HG02610 (cell line): ENCODE data around the gene COG7.
"Not testable (repeated sequence)": the region's sequence is repeated elsewhere in the genome, so short reads cannot be mapped to it uniquely, and the experiment has no call there.

Experiments used
- ATAC-seq: cut with Tn5 transposase; IDR thresholded peaks from one replicate; pipeline ENCODE4 v1.9.1; 2021; ENCODE audit warnings: mild to moderate bottlenecking, moderate library complexity; ENCODE audit not compliant: unreplicated experiment

Gene COG7

DNA sequence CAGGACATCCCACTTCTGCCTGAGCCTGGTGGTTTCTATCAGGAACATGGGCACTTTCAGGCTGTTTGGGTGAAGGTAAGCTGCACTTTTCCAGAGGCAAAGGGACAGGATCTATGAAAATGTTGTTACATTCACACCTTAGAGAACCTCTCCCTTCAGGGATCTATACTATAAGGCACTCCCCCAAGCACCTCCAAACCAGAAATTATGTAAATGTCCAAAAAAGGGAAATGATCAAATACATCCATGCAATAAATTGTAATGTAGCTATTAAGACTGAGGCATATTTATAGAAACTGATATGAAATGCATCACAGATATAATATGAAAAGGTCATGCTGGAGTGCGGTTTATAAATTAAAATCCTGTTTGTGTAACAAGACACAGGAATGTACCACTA lies 23.3 kb upstream of the COG7 start:
- ATAC-seq, result no peak

DNA sequence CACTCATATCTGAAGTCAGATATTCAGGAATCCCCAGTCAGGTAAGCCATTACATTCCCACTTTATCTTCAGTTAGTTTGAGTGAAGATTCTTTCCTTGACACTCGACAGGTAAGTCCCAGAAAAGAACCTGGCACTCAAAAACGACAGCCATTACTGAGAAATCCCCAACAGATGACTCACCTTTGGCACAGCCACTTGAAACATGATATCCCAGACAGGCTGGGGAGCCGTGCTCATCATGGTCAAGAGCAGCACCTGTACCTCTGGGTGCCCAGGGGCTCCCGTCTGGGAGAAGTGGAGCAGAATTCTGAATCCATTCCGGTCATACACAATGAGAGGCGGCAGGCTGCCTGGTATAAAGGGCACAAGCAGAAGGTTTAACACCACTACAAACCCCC lies 16.8 kb upstream of the COG7 start:
- ATAC-seq, result no peak

- ATAC-seq, result no peak
These were observed 13.3 kb upstream of the COG7 start for GRCh38 chr16:23466162-23466885.

GRCh38 chr16:23465179-23465578 lies 12.2 kb upstream of the COG7 start:
- no peak for ATAC-seq

- ATAC-seq, result no peak
These were observed 11.2 kb upstream of the COG7 start for GRCh38 chr16:23464196-23464595.

DNA sequence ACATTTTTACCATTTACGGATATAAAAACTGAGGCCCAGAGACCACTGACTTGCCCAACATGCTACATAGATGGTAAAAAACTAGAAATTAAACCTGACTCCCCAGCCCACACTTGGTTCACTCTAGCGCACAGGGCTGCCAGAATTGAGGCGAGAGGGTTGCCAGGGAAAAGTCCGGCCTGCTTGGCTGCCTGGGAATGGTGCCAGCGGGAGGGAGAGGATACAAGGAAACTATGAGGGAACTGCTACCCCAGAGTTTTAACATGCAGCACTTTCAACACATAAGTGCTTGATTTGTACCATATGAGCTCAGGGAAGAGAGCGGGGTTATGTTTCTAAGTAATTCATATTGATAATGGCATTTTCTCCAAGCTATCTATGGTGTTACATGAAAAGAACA lies 10.0 kb upstream of the COG7 start:
- not testable (repeated sequence) for ATAC-seq

GRCh38 chr16:23453338-23454052 lies 506 bp upstream of the COG7 start:
- ATAC-seq, result no peak

DNA sequence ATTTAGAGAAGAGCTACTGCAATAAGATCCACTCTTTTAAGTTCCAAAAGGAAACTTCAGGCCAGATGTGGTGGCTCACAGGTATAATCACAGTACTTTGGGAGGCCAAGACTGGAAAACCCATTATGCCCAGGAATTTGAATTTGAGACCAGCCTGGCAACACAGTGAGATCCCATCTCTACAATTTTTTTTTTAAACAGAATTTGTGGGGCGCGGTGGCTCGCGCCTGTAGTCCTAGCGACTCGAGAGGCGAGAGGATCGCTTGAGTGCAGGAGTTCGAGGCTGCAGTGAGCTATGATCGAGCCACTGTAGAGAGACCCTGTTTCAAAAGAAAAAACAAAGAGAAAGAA lies 793 bp downstream of the COG7 start:
- ATAC-seq, result no peak

- no peak for ATAC-seq
These were observed 4.6 kb downstream of the COG7 start for GRCh38 chr16:23448392-23448791.

DNA sequence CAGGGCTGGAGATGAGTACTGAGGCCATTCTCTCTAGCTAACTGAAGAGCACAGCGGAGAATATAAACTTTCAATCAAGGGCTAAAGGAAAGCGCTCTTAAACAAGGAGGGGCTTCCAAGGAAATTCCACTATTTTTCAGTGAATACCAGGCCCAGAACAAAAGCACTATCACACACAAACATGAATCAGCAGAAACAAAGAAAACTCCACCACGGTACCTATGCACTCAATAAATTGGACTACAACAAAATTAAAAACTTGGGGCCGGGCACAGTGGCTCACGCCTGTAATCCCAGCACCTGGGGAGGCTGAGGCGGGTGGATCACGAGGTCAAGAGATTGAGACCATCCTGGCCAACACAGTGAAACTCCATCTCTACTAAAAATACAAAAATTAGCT lies 15.4 kb downstream of the COG7 start:
- ATAC-seq, result not testable (repeated sequence)

DNA sequence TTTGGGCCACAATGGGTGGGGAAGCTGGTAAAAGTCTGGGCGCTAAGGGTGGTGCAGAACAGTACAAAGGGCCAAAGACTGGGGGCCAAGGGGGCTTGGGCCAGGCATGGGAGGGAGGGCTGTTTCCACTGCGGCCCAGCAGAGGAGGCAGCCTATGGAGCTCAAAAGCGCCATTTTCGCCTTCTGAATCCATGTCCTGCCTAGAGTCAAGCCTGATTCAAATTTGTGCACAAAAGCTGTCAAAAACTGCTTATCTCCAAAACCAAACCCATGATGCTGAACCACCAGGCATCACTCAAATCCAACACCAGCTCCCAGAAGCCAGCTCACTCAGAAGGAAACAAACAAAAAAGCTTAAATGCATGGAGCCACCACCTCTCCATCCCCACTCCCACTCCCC lies 16.0 kb downstream of the COG7 start:
- ATAC-seq, result no peak

- ATAC-seq, result peak; percentile 64
These were observed 17.5 kb downstream of the COG7 start for GRCh38 chr16:23435500-23435899.

GRCh38 chr16:23434380-23434779 lies 18.6 kb downstream of the COG7 start:
- ATAC-seq, result no peak

- ATAC-seq, result no peak
These were observed 19.6 kb downstream of the COG7 start for GRCh38 chr16:23433261-23433920.

DNA sequence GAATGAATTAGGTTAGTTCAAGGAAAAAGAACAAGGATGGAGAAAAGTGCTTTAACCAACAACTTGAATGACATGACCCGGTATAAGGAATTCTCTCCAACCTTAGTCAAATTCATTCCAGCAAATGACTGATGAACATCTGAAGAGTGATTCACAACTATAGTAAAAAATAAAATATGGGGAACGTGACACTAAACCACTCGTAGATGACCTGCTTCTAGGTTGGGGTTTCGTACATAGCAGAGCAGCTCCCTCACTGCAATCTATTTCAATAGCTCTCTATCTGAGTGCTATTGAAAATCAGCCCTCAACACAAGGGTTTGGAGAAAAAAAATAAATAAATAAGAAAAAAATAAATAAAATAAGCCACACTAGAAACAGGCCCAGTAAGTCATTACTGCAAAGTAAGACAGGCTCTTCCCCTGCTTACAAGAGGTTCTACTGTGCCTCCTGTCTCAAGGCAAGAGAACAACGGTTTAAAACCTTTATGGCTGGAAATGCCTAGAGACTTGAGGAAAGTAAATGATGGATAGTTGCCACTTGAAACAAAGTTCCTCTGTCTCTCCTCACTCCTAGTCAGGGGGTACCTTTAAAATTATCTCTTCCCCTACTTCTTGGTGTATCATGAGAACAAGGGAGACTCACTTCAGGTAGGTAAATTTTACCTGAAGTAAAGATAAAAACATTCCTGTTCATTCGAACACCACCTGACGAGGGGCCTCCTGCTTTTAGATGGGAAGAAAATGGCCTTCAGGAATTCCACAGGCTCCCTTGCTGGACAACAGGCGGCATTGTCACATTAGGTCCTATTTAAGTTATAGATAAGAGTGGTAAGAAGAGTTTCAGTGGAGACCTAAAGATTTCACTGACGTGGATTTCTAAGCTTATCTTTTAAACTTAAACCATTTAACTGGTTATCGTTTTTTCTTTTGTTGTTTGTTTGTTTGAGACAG lies 20.5 kb downstream of the COG7 start:
- ATAC-seq, result no peak

DNA sequence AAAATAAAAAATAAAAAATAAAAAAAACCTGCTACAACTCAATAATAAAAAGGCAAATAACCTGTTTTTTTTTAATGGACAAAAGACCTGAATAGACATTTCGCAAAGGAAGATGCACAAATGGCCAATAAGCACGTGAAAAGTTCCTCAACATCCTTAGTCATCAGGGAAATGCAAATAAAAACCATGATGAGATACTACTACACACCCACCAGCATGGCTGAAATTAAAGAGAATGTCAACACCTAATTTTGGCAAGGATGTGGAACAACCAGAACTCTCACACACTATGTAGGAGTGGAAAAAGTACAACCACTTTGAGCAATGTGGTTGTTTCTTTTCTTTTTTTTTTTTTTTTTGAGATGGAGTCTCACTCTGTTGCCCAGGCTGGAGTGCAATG lies 24.6 kb downstream of the COG7 start:
- no peak for ATAC-seq

- ATAC-seq, result no peak
These were observed 28.6 kb downstream of the COG7 start for GRCh38 chr16:23424292-23424958.

DNA sequence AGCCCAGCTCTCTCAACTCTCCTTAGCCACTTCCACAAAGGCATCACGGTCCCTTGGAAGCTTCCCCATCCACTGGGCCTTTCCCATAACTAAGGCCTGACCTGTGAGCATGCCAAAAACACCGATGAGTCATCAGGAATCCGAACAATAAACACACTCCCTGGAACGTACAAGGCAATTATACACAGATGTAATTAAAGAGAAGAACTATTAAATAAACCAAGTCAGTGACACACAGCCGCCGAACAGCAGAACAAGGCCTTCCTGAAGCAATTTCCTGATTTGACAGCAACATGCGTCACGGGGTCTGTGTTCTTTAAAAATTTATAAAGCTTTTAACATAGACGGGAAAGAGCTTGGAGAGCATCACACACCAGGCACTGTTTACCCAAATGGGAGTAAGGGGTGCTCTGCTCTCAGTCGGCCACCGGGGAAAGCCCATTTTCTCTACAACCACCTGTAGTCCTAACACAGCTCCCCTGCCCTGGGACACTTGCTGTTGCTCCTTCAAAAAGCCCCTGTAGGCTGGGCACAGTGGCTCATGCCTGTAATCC lies 29.4 kb downstream of the COG7 start:
- ATAC-seq, result no peak

DNA sequence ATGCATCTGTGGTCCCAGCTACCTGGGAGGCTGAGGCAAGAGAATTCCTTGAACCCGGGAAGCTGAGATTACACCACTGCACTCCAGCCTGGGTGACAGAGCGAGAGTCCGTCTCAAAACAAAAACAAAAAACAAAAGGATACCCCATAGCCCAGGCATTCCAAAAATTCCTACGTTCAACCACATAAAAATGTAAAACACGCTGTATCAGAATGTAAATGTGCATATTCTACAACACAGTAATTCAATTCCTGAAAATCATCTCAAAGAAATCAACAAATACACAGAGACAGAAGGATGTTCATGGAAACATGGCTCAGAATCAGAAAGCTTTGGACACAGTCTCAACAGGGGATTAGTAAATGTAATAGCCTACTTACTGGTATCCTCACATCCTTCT lies 33.0 kb downstream of the COG7 start:
- no peak for ATAC-seq

DNA sequence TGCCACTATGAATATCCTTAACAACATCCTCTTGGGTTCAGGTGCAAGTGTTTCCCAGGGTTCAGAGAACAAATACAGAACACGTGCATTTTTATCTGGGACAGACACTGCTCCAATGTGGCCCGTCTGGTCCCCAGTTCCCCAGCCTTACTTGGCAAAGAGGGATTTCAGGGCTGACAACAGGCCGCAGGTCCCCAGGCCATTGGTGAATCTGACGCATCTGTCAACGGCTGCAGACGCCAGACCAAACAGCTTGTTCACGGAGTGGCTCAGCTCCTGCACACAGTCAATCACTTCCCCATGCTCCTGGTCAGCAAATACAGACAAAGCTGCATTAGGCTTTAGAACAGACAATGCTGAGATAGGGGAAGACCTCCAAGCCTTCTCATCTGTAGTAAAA lies 36.2 kb downstream of the COG7 start:
- ATAC-seq, result no peak
